Measurements from ENCODE around the gene NUDT6. TPM values are rescaled to one million over a fixed set of nuclear protein-coding genes. Genes with fewer than 3 reads are reported as not detected.

NUDT6 gene
- total RNA-seq, 1 donor from 2014 or later: 13.9 TPM

- intact Hi-C loops (cut with micrococcal nuclease): no loop called here
- peaks cover 41% of the 10 kb centered on the region for H3K36me3 ChIP-seq
- TF ChIP-seq CTCF (IDR thresholded peaks at IDR 0.05; ENCODE audit: borderline replicate concordance): no peak
These were observed 6.5 kb upstream of the NUDT6 start for GRCh38 chr4:122928930-122929329.

GRCh38 chr4:122922877-122923511 lies 597 bp upstream of the NUDT6 start:
- Histone ChIP-seq H3K27ac (replicated peaks) (peak overlapping the region; percentile 91), H3K9me3 (replicated peaks) (no peaks in the 10 kb centered on the region), H3K36me3 (peaks cover 5% of the 10 kb centered on the region), H3K27me3 (ENCODE audit: low read depth) (no peaks in the 10 kb centered on the region), H3K4me1 (peaks cover 33% of the 10 kb centered on the region), H3K4me3 (peak overlapping the region; percentile 91)
- intact Hi-C loops (cut with micrococcal nuclease): no loop called here
- peak; percentile 82 for DNase-seq
- TF ChIP-seq CTCF (IDR thresholded peaks at IDR 0.05; ENCODE audit: borderline replicate concordance): no peak

More at GRCh38 chr4:122928930-122929329, 6.5 kb upstream of the NUDT6 start:
- H3K4me3 ChIP-seq: no peak overlapping the region
- no peak for DNase-seq
- H3K27ac ChIP-seq (replicated peaks): no peak overlapping the region
- H3K9me3 ChIP-seq (replicated peaks): no peaks in the 10 kb centered on the region
- H3K27me3 ChIP-seq (ENCODE audit: low read depth): no peaks in the 10 kb centered on the region
- peaks cover 6% of the 10 kb centered on the region for H3K4me1 ChIP-seq

GRCh38 chr4:122921300-122921699 lies 1.1 kb downstream of the NUDT6 start:
- Histone ChIP-seq H3K4me1 (peaks cover 33% of the 10 kb centered on the region), H3K9me3 (replicated peaks) (no peaks in the 10 kb centered on the region), H3K36me3 (no peaks in the 10 kb centered on the region), H3K27ac (replicated peaks) (peak overlapping the region; percentile 91), H3K4me3 (peak overlapping the region; percentile 91), H3K27me3 (ENCODE audit: low read depth) (no peaks in the 10 kb centered on the region)
- no peak for DNase-seq
- no peak for TF ChIP-seq CTCF (IDR thresholded peaks at IDR 0.05; ENCODE audit: borderline replicate concordance)
- intact Hi-C loops (cut with micrococcal nuclease): no loop called here

GRCh38 chr4:122920473-122920872 lies 1.9 kb downstream of the NUDT6 start:
- H3K27me3 ChIP-seq (ENCODE audit: low read depth): no peaks in the 10 kb centered on the region
- intact Hi-C loops (cut with micrococcal nuclease): no loop called here
- no peak for TF ChIP-seq CTCF (IDR thresholded peaks at IDR 0.05; ENCODE audit: borderline replicate concordance)

GRCh38 chr4:122917731-122918130 lies 4.7 kb downstream of the NUDT6 start:
- no peak for DNase-seq
- Histone ChIP-seq H3K36me3 (no peaks in the 10 kb centered on the region), H3K27ac (replicated peaks) (no peak overlapping the region), H3K9me3 (replicated peaks) (no peaks in the 10 kb centered on the region), H3K4me1 (peaks cover 17% of the 10 kb centered on the region), H3K27me3 (ENCODE audit: low read depth) (no peaks in the 10 kb centered on the region), H3K4me3 (no peak overlapping the region)
- intact Hi-C loops (cut with micrococcal nuclease): no loop called here
- no peak for TF ChIP-seq CTCF (IDR thresholded peaks at IDR 0.05; ENCODE audit: borderline replicate concordance)

More at GRCh38 chr4:122920473-122920872, 1.9 kb downstream of the NUDT6 start:
- H3K4me1 ChIP-seq: peaks cover 33% of the 10 kb centered on the region
- DNase-seq: no peak
- H3K9me3 ChIP-seq (replicated peaks): no peaks in the 10 kb centered on the region
- H3K36me3 ChIP-seq: no peaks in the 10 kb centered on the region
- no peak overlapping the region for H3K27ac ChIP-seq (replicated peaks)
- H3K4me3 ChIP-seq: no peak overlapping the region
